Spinal cord (tissue), 10 donors: ENCODE measurements around the gene OSBPL10. TPM values are rescaled to one million over a fixed set of nuclear protein-coding genes. Genes with fewer than 3 reads are reported as not detected.

Experiments
- DNase-seq, 6 donors: peaks; one replicate each; pipeline versions ENCODE4 v3.0.0 to v3.0.0-alpha.2; 2013 to 2015; ENCODE audit warnings: low spot score in 6 of 6, low read depth in 4 of 6
- H3K27ac ChIP-seq: one replicate; pipeline ENCODE4 v1.5.1; 2013; ENCODE audit warnings: low read depth, low read length, control low read depth
- H3K27me3 ChIP-seq: one replicate; pipeline ENCODE4 v1.6.1; 2013; ENCODE audit warnings: low read length; ENCODE audit not compliant: control insufficient read depth, insufficient read depth
- H3K36me3 ChIP-seq: one replicate; pipeline ENCODE4 v1.6.1; 2013; ENCODE audit warnings: low read length; ENCODE audit not compliant: control insufficient read depth, insufficient read depth
- H3K4me1 ChIP-seq: one replicate; pipeline ENCODE4 v1.6.1; 2013; ENCODE audit warnings: low read length; ENCODE audit not compliant: control insufficient read depth, insufficient read depth
- H3K4me3 ChIP-seq: one replicate; pipeline ENCODE4 v1.5.1; 2013; ENCODE audit warnings: low read depth, low read length, control low read depth
- H3K9me3 ChIP-seq: one replicate; pipeline ENCODE4 v1.6.1; 2013; ENCODE audit warnings: low read length; ENCODE audit not compliant: control insufficient read depth, insufficient read depth
- WGBS: methylation state at CpG from one replicate; pipeline ENCODE4 v1.1.5; 2013; ENCODE audit warnings: missing lambda C conversion rate; ENCODE audit not compliant: insufficient coverage; 5-methylcytosine and 5-hydroxymethylcytosine counted together
- polyA plus RNA-seq, 2 donors: library from polyadenylated mRNA; unstranded; fragments of 120-200 nt; gene quantifications; one replicate each; pipeline ENCODE4 v1.2.1, GENCODE V29; 2013; ENCODE audit not compliant: insufficient read length in 2 of 2
- total RNA-seq, 2 donors: library from RNA; depleted of rRNA in 1 of 2; stranded (reverse); fragments of 120-200 nt in 1 of 2; fragments of >200 nt in 1 of 2; gene quantifications; one replicate each; pipeline versions ENCODE4 v1.2.3 to v1.2.4, GENCODE V29; 2013 to 2014
- donor health status: healthy.

OSBPL10 gene
- total and polyA plus RNA-seq, 4 donors = 6.2 to 10.5 (median 7.1) TPM

- H3K27me3 ChIP-seq = no peaks in the 10 kb centered on the region
- WGBS = 0% methylated on average over 1 of the region's 5 CpGs
- H3K27ac ChIP-seq = no peak overlapping the region
Observed at GRCh38 chr3:31770822-31771326, 210.2 kb downstream of the OSBPL10 start.

GRCh38 chr3:31768479-31769125, 212.5 kb downstream of the OSBPL10 start:
- Histone ChIP-seq H3K4me3 (no peak overlapping the region), H3K36me3 (no peaks in the 10 kb centered on the region), H3K27ac (no peak overlapping the region), H3K4me1 (peaks cover 4% of the 10 kb centered on the region), H3K9me3 (no peaks in the 10 kb centered on the region), H3K27me3 (no peaks in the 10 kb centered on the region)
- WGBS = 24% methylated on average over 3 of the region's 6 CpGs
- peak in 5 of 6 donors; percentile 39 to 90 (median 40) for DNase-seq

More at GRCh38 chr3:31770822-31771326, 210.2 kb downstream of the OSBPL10 start:
- Histone ChIP-seq H3K36me3 (no peaks in the 10 kb centered on the region), H3K9me3 (no peaks in the 10 kb centered on the region), H3K4me3 (no peak overlapping the region), H3K4me1 (peaks cover 4% of the 10 kb centered on the region)
- DNase-seq = no peak

DNA sequence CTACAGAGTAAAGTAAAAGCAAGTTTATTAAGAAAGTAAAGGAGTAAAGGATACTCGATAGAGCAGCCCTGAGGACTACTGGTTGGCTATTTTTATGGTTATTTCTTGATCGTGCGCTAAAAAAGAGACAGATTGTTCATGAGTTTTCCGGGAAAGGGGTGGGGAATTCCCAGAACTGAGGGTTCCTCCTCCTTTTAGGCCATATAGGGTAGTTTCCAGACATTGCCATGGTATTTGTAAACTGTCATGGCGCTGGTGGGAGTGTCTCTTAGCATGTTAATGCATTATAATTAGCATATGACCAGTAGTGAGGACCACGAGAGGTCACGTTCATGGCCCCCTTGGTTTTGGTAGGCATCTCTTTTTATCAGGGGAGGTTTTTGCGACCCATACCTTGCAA, 213.1 kb downstream of the OSBPL10 start:
- H3K4me1 ChIP-seq = peaks cover 4% of the 10 kb centered on the region
- 94% methylated on average over 3 of the region's 8 CpGs for WGBS
- no peaks in the 10 kb centered on the region for H3K36me3 ChIP-seq
- no peak overlapping the region for H3K4me3 ChIP-seq
- DNase-seq = no peak
- H3K27me3 ChIP-seq = no peaks in the 10 kb centered on the region
- H3K9me3 ChIP-seq = no peaks in the 10 kb centered on the region
- no peak overlapping the region for H3K27ac ChIP-seq

DNA sequence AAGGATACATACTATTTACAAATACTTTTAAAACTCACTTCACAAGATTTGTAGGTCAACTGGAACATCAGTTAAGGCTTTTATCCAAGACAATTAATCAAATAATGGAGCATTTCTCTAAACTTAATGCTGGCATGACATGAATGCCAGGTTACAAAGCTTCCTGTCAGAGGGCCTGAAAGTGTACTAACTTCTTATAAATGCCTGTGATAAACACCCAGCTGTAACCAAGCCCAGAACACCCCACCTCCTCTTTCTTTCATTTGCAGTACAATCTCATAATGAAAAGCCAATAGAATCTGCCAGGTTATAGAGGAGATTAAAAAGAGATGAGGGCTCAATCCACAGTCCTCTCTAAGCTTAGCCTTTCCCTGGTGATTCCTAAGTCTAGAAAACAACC, 214.4 kb downstream of the OSBPL10 start:
- Histone ChIP-seq H3K4me3 (no peak overlapping the region), H3K9me3 (no peaks in the 10 kb centered on the region), H3K36me3 (no peaks in the 10 kb centered on the region), H3K27ac (no peak overlapping the region), H3K4me1 (peaks cover 4% of the 10 kb centered on the region), H3K27me3 (no peaks in the 10 kb centered on the region)
- peak in 2 of 6 donors; percentile 51 to 62 for DNase-seq

GRCh38 chr3:31765871-31766270, 215.2 kb downstream of the OSBPL10 start:
- WGBS = 63% methylated on average over 2 of the region's 4 CpGs
- Histone ChIP-seq H3K36me3 (no peaks in the 10 kb centered on the region), H3K4me1 (peaks cover 4% of the 10 kb centered on the region), H3K27me3 (no peaks in the 10 kb centered on the region), H3K9me3 (no peaks in the 10 kb centered on the region), H3K4me3 (no peak overlapping the region), H3K27ac (no peak overlapping the region)
- no peak for DNase-seq

- Histone ChIP-seq H3K27me3 (no peaks in the 10 kb centered on the region), H3K4me3 (no peak overlapping the region), H3K27ac (no peak overlapping the region), H3K9me3 (no peaks in the 10 kb centered on the region), H3K4me1 (peaks cover 4% of the 10 kb centered on the region), H3K36me3 (no peaks in the 10 kb centered on the region)
- DNase-seq = peak in 1 of 6 donors; percentile 71
- no CpG with 5 or more reads among the region's 3 CpGs for WGBS
Observed at GRCh38 chr3:31763731-31764130, 217.3 kb downstream of the OSBPL10 start.

DNA sequence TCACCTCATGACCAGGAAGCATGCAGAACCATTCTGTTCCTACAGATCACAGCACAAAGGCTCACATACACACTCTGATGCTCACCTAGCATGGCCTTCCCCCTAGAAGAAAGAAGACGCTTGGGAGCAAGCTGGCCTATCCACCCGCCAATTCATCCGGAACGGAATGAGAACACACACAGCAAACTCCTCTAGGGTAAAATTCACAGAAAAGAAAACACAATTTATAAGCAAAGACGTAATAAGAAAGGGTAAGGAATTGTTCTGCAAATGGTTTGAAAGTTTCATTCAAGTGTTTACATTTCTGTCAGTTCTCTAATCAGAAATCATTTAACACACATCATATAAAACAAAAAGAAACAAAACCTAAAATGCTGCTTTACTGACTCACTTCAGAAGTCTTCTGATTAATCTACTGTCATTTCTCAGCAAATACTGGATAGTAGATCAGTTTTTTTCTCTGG, 218.1 kb downstream of the OSBPL10 start:
- Histone ChIP-seq H3K4me1 (peaks cover 4% of the 10 kb centered on the region), H3K27ac (no peak overlapping the region), H3K36me3 (no peaks in the 10 kb centered on the region), H3K27me3 (no peaks in the 10 kb centered on the region), H3K4me3 (no peak overlapping the region), H3K9me3 (no peaks in the 10 kb centered on the region)
- WGBS = no CpG with 5 or more reads among the region's 5 CpGs
- peak in 1 of 6 donors; percentile 48 for DNase-seq

DNA sequence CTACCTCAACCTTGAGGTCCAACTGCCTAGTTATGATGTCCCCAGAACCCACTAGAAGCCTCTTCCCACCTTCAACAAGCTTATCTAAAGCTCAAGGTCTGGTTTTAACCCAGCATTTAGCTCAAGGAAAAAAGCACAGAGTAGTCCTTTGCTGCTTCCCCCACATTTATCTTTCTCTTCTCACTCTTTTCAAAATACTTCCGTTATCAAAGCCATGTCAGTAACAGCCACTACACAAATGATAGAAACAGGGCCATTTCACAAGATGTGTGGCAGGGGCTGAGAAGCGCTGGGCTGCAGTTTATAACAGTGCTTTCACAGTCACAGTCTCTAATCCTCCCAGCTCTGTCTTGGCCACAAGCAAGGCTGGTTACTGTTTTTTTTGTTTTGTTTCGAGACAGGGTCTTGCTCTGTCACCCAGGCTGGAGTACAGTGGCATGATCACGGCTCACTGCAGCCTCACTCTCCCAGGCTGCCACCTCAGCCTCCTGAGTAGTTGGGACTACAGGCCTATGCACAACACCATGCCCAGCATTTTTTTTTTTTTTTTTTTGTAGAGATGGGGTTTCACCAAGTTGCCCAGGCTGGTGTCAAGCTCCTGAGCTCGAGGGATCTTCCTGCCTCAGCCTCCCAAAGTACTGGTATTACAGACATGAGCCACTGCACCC, 218.8 kb downstream of the OSBPL10 start:
- DNase-seq = peak in 1 of 6 donors; percentile 15
- no peak overlapping the region for H3K27ac ChIP-seq
- H3K4me3 ChIP-seq = no peak overlapping the region
- H3K9me3 ChIP-seq = no peaks in the 10 kb centered on the region
- 65% methylated on average over 4 of the region's 5 CpGs for WGBS
- no peaks in the 10 kb centered on the region for H3K27me3 ChIP-seq
- H3K4me1 ChIP-seq = no peaks in the 10 kb centered on the region
- H3K36me3 ChIP-seq = no peaks in the 10 kb centered on the region

DNA sequence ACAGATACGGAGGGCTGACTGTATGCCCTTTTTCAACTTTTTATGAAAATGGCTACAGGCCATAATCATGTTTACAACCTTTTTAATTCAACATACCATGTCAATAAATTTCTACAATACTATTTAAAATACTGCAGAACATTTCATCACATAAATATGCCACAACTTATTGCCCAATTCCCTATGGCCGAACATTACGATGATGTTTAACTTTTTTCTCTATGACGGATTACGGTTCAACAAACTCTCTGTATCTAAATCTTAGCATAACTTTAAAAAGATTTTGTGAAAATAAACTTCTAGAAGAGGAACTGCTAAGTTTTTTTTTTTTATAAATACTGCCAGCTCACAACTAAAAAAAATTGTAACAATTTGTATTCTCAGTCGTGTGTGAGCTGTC, 220.4 kb downstream of the OSBPL10 start:
- Histone ChIP-seq H3K9me3 (no peaks in the 10 kb centered on the region), H3K4me3 (no peak overlapping the region), H3K36me3 (no peaks in the 10 kb centered on the region), H3K4me1 (no peaks in the 10 kb centered on the region), H3K27me3 (no peaks in the 10 kb centered on the region), H3K27ac (no peak overlapping the region)
- WGBS = 100% methylated on average over 3 of the region's 6 CpGs
- no peak for DNase-seq
